ENCODE data around the gene DOCK3. TPM values are rescaled to one million over a fixed set of nuclear protein-coding genes. Genes with fewer than 3 reads are reported as not detected.

The DOCK3 gene
- total RNA-seq, 2 experiments from 2014 or later: 1.9 to 2.1 TPM

DNA sequence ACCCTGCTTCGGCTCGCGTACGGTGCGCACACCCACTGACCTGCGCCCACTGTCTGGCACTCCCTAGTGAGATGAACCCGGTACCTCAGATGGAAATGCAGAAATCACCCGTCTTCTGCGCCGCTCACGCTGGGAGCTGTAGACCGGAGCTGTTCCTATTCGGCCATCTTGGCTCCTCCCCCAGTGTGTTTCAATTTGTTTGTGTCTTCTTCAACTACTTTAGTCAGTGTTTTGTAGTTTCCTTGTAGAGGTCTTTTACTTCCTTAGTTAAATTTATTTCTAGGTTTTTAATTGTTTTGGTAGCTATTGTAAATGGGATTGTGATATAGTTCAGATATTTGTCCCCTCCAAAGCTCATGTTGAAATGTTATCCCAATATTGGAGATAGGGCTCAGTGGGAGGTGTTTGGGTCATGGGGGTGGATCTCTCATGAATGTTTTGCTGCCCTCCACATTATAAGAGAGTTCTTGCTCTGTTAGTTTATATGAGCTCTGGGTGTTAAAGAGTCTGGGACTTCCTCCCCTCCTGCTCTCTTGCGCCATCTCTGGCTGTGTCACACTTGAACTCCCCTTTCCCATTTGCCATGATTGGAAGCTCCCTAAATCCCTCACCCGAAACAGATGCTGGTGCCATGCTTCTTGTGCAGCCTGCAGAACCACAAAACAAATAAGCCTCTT lies 304.4 kb downstream of the DOCK3 start:
- peaks cover 1% of the 10 kb centered on the region for H3K36me3 Mint-ChIP-seq

DNA sequence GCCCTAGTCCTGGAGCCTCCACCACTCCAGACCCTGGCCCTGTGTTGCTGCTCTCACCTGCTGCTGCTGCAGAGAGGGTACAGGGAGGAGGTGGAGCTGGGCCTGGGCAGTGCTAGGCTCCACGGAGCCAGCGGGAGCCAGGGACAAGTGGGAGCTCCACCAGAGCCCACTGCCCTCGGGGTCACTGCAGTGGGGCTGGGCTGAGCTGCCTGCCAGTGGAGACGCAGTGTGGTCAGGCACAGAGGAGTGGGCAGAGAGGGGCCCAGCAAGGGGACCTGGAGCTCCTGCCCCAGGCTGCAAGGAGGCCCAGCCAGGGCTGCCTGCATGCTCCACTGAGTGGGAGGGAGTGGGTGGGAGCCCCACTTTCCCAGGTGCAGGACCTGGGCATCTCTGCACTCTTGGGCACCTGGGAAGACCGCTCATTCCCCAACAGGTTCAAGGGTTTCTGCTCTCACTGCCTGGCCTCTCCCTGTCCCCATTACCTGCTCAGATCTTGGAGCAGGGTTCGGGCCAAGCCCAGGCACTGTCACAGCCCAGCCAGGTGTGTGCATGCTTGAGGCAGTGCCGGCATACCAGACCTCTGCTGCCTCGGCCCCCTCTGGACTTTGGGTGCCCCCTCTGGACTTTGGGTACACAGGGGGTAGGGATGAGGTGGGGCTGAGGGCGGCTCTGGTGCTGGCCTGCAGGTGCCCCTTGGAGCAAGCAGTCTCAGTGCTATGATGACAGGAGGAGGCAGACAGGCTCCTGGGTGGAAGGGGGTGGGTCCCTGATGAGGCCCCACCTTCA lies 308.0 kb downstream of the DOCK3 start:
- DNase-seq: no peak
- H3K27ac Mint-ChIP-seq: no peak overlapping the region
- no peak overlapping the region for H3K4me3 Mint-ChIP-seq
- peaks cover 1% of the 10 kb centered on the region for H3K36me3 Mint-ChIP-seq
- no peaks in the 10 kb centered on the region for H3K9me3 Mint-ChIP-seq
- no peaks in the 10 kb centered on the region for H3K27me3 Mint-ChIP-seq
- H3K4me1 Mint-ChIP-seq: no peaks in the 10 kb centered on the region

More for the DNA sequence above, 304.4 kb downstream of the DOCK3 start:
- Mint-ChIP-seq H3K9me3 (no peaks in the 10 kb centered on the region), H3K27me3 (no peaks in the 10 kb centered on the region), H3K4me1 (no peaks in the 10 kb centered on the region), H3K27ac (no peak overlapping the region), H3K4me3 (no peak overlapping the region)
- no peak for DNase-seq

DNA sequence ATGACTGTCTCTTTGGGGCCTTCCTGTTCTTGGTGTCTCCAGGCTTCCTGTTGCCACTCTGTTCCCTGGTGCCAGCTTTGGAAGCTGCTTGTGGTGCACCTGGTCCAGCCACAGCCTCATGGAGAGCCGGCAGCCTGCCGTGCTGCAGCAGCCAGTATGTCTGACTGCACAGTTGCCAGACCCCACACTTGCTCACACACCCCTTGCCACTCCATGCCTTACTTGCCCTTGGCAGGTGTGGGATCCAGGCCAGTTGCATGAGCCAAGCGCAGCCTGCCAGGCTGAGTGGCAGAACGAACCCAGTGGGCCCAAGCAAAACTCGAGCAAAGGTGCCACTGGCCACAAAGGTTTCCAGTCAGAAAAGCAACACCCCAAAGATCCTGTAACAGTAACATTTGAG lies 309.2 kb downstream of the DOCK3 start:
- Mint-ChIP-seq H3K9me3 (no peaks in the 10 kb centered on the region), H3K27ac (no peak overlapping the region), H3K36me3 (peaks cover 1% of the 10 kb centered on the region), H3K27me3 (no peaks in the 10 kb centered on the region), H3K4me3 (no peak overlapping the region), H3K4me1 (no peaks in the 10 kb centered on the region)
- no peak for DNase-seq

DNA sequence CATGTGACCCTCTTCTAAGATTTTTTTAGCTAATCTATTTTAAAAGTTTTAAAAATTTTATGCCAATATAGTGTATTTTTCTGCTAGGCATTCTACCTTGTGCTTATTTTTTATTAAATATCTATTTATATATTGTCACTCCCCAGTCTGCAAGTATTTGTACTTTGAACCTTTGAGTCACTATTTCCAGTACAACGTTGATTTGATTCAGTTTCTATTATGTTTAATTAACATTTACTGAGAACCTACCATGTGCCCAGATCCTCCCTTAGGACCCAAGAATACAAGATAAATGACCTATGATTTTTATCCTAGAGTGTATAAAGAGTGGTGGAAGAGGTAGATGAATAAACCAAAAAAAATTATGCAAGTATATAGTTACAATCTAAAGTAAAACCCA lies 311.2 kb downstream of the DOCK3 start:
- H3K27ac Mint-ChIP-seq: no peak overlapping the region
- H3K4me1 Mint-ChIP-seq: no peaks in the 10 kb centered on the region
- no peak overlapping the region for H3K4me3 Mint-ChIP-seq
- no peaks in the 10 kb centered on the region for H3K27me3 Mint-ChIP-seq
- peaks cover 14% of the 10 kb centered on the region for H3K9me3 Mint-ChIP-seq
- no peak for DNase-seq
- peaks cover 7% of the 10 kb centered on the region for H3K36me3 Mint-ChIP-seq

DNA sequence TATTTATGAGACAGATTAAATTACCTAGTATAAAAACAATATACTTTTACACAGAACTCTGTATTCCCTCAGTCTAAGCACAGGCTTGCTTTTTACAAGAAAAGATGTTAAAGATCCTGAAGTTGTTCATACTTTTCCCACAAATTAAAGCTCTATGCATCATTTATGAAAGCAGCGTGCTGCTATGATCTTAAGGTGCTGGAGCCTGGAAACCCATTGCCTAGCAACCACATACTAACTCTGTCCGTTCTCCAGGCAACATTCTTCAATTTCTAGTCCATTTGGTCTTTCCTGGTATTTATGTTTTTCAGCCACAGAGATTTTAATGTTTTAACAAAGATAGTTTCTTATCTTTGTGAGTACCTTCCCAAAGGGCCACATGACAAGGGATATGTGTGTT lies 312.0 kb downstream of the DOCK3 start:
- no peaks in the 10 kb centered on the region for H3K27me3 Mint-ChIP-seq
- peaks cover 8% of the 10 kb centered on the region for H3K36me3 Mint-ChIP-seq
- no peak for DNase-seq
- H3K4me1 Mint-ChIP-seq: no peaks in the 10 kb centered on the region
- no peak overlapping the region for H3K27ac Mint-ChIP-seq
- no peak overlapping the region for H3K4me3 Mint-ChIP-seq
- peaks cover 20% of the 10 kb centered on the region for H3K9me3 Mint-ChIP-seq

DNA sequence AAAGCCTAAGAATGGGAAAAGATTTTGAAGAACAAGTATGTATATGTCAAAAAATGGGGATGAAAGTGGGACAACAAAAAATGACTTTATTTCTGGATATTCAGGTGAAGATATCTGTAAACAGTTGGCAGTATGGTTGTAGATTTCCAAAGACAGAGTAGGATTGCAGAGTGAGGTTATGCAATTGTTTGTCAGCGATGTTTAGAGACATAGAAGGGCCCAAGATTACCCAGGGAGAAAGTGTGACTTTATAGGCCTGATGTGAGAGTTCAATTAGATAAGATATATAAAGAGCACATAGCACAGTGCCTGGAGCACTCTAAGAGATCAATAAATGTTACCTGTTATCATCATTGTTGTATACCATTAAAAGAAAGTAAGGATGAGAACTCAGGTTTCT lies 319.8 kb downstream of the DOCK3 start:
- no peaks in the 10 kb centered on the region for H3K27me3 Mint-ChIP-seq
- H3K4me1 Mint-ChIP-seq: no peaks in the 10 kb centered on the region
- H3K27ac Mint-ChIP-seq: no peak overlapping the region
- no peak overlapping the region for H3K4me3 Mint-ChIP-seq
- peaks cover 9% of the 10 kb centered on the region for H3K36me3 Mint-ChIP-seq
- peaks cover 25% of the 10 kb centered on the region for H3K9me3 Mint-ChIP-seq
- no peak for DNase-seq

DNA sequence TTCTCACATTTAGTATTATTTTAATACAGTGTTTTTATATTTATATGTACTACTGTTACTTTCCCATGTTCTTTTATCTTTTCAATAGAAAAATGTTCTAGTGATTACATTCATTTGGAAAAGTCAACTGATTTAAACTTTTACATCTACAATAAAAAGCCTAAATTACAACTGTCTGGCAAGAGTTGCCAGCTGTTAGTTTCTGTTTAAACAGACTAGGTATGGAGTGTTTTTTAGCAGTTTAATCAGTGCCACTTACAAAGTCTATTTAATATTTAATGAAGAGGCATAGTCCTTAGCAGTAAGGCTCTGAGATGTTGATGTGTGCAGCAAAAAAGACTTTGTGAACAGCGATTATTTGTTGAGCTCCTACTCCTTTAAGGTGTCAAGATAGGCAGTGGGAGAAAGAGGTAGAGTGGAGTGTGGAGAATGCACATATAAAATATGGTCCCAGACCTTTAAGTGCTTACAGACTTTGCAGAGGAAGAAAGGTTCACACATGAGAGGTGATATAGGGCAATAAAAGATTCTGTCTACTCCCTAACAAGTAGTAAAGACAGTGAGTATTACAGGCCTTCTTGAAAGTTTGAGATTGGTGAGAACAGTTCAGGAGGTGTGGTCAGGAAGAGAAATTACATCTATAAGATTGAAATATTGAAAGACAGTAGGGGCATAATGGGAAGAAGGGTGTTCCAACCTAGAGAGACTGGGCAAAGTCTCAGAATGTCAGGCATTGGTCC lies 320.5 kb downstream of the DOCK3 start:
- H3K4me3 Mint-ChIP-seq: no peak overlapping the region
- H3K36me3 Mint-ChIP-seq: peaks cover 7% of the 10 kb centered on the region
- peaks cover 18% of the 10 kb centered on the region for H3K9me3 Mint-ChIP-seq
- no peaks in the 10 kb centered on the region for H3K4me1 Mint-ChIP-seq
- H3K27me3 Mint-ChIP-seq: no peaks in the 10 kb centered on the region
- DNase-seq: no peak
- H3K27ac Mint-ChIP-seq: no peak overlapping the region

DNA sequence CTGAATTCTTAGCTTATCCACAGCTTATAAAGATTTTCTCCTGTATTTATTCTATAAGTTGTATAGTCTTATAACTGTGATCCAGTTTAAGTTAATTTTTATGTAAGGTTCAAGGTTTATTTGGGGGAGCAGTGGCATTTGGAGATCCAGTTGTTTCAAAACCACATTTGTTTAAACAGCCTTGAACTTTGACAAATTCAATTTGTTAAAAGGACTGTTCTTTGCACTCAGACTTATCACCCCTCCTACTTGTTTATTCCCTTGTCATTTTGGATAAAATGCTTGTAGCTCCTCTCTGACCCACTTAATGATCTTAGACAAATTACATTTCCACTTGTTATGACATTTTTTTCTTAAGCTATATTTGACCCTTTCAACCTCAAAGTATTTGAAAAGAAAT lies 327.8 kb downstream of the DOCK3 start:
- H3K36me3 Mint-ChIP-seq: no peaks in the 10 kb centered on the region
- peaks cover 2% of the 10 kb centered on the region for H3K9me3 Mint-ChIP-seq
- no peak overlapping the region for H3K4me3 Mint-ChIP-seq
- H3K27ac Mint-ChIP-seq: no peak overlapping the region
- DNase-seq: no peak
- H3K4me1 Mint-ChIP-seq: no peaks in the 10 kb centered on the region
- H3K27me3 Mint-ChIP-seq: no peaks in the 10 kb centered on the region

DNA sequence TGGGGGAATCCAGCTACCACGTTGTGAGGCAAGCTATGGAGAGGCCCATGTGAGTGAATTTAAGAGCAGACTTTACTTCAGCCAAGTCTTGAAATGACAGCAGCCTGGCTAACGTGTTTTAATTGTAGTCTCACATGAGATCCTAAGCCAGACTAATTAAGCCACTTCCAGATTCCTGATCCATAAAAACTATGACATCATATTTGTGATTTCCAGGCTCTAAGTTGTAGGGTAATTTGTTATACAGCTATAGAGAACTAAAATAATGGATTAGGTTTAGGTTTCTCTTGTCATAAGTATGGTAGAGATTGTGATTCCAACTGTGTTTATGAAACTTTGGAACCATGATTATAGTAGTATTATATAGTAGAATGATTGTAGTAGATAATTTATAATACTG lies 329.5 kb downstream of the DOCK3 start:
- DNase-seq: no peak
- H3K27ac Mint-ChIP-seq: no peak overlapping the region
- no peaks in the 10 kb centered on the region for H3K4me1 Mint-ChIP-seq
- no peak overlapping the region for H3K4me3 Mint-ChIP-seq
- peaks cover 4% of the 10 kb centered on the region for H3K9me3 Mint-ChIP-seq
- no peaks in the 10 kb centered on the region for H3K36me3 Mint-ChIP-seq
- H3K27me3 Mint-ChIP-seq: no peaks in the 10 kb centered on the region

DNA sequence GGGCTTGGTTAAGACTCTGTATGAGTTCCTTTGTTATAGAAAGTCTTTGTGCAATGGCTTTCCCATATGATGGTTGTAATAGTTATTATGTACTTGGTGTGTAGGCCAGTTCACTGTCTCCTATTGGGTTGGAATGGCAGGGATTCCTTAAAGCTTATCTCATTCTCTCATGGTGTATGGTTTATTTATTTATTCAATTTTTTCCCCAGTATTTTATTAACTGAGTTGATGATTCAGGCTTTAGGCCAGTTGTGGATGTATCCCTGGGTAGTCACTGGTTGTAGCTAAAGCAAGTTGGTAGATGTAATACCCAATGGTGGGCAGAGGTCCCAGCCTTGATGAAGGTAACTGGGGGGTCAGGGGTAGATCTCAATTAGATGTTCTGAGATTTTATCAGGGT lies 349.4 kb downstream of the DOCK3 start:
- DNase-seq: no peak
- Mint-ChIP-seq H3K4me3 (no peak overlapping the region), H3K36me3 (peaks cover 7% of the 10 kb centered on the region), H3K9me3 (peaks cover 9% of the 10 kb centered on the region), H3K27ac (peak overlapping the region; percentile 83), H3K4me1 (peaks cover 34% of the 10 kb centered on the region), H3K27me3 (no peaks in the 10 kb centered on the region)

DNA sequence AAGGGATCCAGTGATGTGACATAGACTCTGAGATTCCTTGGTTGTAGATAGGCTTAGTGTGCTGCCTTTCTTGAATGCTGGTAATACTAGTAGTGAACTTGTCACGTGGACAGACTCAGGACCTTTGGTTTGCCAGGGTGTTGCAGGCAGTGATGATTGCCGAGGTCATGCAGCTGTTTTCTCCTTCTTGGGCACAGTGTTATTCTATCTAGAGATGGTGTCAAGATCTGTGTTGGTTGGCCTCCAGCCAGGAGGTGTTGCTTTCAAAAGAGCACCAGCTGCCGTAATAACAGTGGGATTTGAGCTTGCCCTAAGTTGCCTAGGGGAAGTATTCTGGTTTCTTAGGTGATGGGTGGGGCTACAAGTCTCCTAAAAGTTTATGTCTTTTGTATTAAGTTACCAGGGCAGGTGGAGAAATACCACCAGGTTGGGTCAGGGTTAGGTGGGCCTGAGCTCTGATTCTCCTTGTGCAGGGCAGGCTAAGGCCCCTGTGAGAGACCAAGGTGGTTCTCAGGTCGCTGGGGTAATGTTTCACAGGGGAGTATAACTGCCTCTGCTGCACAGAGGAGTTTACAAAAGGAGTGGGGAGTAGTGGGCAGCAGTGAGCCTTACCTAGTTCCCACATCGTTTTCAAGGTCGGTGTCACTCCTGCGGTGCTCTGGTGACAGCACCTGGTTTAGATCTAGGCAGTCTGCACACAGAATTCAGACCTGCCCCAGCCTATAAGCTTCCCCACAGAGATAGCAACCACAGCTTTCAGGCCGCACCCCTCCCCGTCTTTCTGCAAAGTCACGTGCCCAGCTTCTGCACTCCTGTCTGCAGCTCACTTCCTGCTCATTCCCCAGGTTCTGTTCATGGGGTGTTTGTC lies 350.3 kb downstream of the DOCK3 start:
- Mint-ChIP-seq H3K27me3 (no peaks in the 10 kb centered on the region), H3K27ac (peak overlapping the region; percentile 83), H3K4me1 (peaks cover 34% of the 10 kb centered on the region), H3K9me3 (peaks cover 9% of the 10 kb centered on the region), H3K4me3 (peak overlapping the region; percentile 50), H3K36me3 (peaks cover 7% of the 10 kb centered on the region)
- peak; percentile 63 for DNase-seq

DNA sequence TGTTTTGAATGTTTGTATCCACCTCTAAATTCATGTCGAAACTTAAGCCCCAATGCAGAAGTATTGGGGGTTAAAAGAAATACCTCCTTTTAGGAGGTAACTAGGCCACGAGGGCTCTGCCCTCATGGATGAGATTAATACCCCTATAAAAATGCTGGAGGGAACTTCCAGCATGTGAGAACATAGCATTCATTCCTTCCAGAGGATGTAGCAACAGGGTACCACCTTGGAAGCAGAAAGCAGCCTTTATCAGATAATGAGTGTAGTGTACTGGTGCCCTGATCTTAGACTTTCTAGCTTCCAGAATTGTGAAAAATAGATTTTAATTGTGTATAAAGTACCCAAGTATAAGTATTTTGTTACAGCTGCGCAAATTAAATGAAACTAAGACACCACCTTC lies 356.9 kb downstream of the DOCK3 start:
- Mint-ChIP-seq H3K36me3 (peaks cover 2% of the 10 kb centered on the region), H3K9me3 (peaks cover 5% of the 10 kb centered on the region), H3K4me1 (peaks cover 11% of the 10 kb centered on the region), H3K27ac (no peak overlapping the region), H3K4me3 (no peak overlapping the region), H3K27me3 (no peaks in the 10 kb centered on the region)
- DNase-seq: no peak

DNA sequence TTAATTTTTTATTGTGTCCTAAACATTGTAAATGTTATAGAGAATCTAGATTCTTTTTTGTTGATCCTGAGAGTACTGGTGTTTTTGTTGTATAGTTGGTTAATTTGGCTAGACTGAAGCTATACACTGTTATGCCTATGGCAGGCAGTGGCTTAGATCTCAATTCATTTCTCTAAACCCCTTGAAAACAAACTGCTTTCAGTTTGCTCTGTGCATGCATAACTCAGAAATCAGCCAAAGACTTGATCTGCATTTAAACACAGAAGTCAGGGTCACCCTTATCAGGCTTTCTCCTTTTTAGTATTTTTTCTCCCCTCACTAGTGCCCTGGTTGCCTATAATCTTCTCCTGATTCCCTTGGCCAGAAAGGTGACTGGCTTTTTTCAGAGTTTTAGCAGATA lies 360.9 kb downstream of the DOCK3 start:
- no peak for DNase-seq
- Mint-ChIP-seq H3K4me1 (peaks cover 5% of the 10 kb centered on the region), H3K4me3 (no peak overlapping the region), H3K27ac (no peak overlapping the region), H3K36me3 (peaks cover 2% of the 10 kb centered on the region), H3K9me3 (peaks cover 7% of the 10 kb centered on the region), H3K27me3 (no peaks in the 10 kb centered on the region)

DNA sequence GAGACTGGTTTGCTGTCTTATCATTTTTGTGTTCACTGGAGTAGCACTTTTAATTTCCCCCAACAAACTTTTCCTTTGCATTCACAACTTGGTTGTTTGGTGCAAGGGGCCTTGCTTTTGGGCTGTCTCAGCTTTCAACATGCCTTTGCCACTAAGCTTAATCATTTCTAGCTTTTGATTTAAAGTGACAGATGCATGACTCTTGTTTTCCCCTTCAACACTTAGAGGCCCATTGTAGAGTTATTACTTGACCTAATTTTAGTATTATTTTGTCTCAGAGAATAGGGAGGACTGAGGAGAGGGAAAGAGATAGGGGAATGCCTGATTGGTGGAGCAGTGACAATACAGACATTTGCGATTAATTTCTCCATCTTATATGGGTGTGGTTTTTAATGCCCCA lies 370.3 kb downstream of the DOCK3 start:
- peaks cover 4% of the 10 kb centered on the region for H3K4me1 Mint-ChIP-seq
- no peak overlapping the region for H3K4me3 Mint-ChIP-seq
- H3K36me3 Mint-ChIP-seq: peaks cover 3% of the 10 kb centered on the region
- no peak for DNase-seq
- H3K9me3 Mint-ChIP-seq: no peaks in the 10 kb centered on the region
- no peaks in the 10 kb centered on the region for H3K27me3 Mint-ChIP-seq
- H3K27ac Mint-ChIP-seq: no peak overlapping the region

DNA sequence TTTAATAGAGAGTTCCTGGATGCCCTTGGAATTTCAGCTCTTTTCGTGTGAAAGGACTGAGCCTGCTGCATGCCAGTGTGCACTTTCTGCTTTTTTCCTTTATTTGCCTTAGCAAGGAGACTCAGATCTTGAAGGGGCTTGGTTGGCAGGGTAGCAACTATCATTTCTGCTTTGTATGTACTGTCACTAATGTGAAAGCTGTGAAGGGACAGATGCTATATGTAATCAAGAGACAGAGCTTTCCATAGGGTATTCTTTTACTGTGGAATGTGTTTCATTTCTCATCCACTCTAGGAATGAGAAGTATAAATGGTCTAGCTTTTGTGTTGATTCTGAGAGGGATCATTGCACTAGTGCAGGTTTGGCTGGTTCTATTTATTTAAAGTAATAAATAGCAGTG lies 377.8 kb downstream of the DOCK3 start:
- Mint-ChIP-seq H3K27ac (no peak overlapping the region), H3K27me3 (no peaks in the 10 kb centered on the region), H3K4me3 (no peak overlapping the region), H3K36me3 (no peaks in the 10 kb centered on the region), H3K9me3 (no peaks in the 10 kb centered on the region), H3K4me1 (no peaks in the 10 kb centered on the region)
- no peak for DNase-seq
